HG03469 (cell line): ENCODE results near the gene IGLON5.

Source experiments
- ATAC-seq: cut with Tn5 transposase; IDR thresholded peaks from one replicate; pipeline ENCODE4 v1.9.1; 2021; ENCODE audit warnings: mild to moderate bottlenecking, moderate library complexity, moderate number of reproducible peaks; ENCODE audit not compliant: unreplicated experiment

The IGLON5 gene

DNA sequence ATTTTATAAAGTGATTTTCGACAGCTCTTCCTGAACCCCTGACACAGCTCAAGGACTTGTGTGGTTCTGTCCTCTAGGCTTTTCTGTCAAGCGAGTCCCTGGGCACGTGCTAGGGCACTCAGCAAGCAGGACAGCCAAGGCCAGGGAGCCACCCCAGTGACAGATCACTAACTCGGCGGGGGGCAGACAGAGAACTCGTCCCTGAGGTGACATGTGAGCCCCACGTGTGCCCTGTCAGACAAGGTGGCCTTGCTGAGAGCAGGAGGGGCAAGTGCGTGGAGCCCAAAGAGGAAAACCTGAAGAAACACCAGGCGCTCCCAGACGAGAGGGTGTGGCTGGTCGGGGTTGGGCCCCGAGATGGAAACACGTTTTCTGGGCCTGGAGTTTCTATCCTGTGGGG, 49.8 kb downstream of the IGLON5 start:
- ATAC-seq = no peak

DNA sequence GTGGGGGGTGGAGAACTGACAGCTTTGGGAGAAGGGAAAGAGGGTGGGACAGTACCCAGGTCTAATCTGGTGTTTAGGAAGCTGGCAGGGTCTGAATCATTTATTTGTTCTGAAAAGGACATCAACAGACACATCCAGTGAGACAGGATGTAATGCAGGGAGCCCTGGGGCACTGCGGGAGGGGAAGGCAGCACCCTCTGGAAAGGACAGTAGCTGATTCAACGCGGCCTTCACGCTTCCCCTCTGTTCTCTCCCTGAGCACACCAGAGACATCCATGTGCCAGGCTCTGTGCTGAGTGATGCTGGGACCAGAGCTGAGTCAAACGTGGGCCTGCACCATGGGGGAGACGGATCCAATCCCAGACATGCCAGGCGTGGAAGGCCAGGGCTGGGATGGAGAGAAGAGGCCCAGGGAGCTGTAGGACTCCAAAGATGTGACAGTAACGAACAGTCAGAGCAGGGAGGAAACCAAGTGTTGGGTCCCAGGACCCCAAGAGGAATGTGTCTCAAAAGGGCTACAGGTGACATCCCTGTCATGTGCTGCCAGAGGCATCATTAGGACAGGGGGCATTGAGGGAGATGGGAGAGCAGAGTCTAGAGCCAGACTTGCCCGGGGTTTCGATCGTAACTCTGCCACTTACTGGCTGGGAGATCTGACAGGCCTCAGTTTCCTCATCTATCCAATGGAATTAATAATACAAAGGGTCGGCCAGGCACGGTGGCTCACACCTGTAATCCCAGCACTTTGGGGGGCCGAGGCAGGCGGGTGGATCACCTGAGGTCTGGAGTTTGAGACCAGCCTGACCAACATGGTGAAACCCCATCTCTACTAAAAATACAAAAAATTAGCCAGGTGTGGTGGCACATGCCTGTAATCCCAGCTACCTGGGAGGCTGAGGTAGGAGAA, 53.0 kb downstream of the IGLON5 start:
- ATAC-seq = no peak

DNA sequence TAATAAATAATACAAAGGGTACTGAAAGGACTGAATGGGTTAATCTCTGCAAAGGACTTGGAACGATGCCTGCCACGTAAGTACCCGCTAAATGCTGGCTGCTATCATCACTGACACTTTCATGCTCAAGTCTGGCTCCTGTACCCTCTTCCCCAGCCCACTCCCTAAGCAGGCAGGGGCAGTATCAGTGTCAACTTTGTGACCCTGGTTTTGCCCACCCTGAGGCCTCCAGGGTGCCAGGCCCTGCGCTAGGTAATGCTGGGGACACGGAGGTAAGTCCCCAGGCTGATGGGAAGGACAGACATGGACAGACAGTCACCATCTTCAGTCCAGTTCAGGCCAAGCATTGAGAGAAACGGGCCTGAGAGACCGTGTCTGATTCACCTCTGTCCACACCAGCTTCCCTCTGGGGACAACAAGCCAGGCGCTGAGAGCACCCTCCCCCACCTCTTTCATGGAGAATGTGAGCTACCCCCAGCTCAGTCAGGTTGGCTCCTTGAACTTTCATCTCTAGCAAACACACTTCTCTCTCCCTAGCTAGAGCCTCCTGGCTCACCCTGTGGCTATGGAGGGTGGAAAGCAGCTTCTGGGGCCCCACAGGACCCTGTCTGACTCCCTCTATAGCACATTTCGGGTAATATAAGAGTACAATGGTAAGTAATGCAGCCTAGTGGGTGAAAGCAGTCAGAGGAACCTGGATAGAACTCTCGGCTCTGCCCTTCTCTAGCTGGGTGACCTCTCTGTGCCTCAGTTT, 53.9 kb downstream of the IGLON5 start:
- ATAC-seq = no peak

DNA sequence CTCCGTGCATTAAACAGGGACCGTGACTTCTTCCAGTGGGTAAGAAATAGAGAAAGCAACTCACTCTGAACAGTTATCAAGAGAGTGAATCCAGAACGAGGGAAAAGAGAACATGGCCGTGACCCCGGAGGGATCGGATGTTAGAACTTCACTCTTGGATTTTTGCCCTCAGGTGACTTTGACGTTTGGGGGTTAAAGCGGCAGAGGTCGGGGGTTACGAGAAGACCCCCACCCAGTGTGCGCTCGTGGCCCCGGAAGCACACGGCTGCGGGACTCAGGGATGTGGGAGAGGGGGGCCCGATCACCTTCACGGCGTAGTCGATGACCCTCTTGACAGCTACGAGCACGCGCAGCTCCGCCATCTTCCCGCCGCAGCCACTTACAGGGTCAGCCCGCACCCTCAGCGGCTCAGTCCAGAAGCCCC, 54.5 kb downstream of the IGLON5 start, which contains the start of gene ETFB:
Gene ETFB, minus strand, starts transcription at position 424 of the 424 bp plus-strand sequence. Its CDS starts 62 bp downstream, at position 362.
- no peak for ATAC-seq

DNA sequence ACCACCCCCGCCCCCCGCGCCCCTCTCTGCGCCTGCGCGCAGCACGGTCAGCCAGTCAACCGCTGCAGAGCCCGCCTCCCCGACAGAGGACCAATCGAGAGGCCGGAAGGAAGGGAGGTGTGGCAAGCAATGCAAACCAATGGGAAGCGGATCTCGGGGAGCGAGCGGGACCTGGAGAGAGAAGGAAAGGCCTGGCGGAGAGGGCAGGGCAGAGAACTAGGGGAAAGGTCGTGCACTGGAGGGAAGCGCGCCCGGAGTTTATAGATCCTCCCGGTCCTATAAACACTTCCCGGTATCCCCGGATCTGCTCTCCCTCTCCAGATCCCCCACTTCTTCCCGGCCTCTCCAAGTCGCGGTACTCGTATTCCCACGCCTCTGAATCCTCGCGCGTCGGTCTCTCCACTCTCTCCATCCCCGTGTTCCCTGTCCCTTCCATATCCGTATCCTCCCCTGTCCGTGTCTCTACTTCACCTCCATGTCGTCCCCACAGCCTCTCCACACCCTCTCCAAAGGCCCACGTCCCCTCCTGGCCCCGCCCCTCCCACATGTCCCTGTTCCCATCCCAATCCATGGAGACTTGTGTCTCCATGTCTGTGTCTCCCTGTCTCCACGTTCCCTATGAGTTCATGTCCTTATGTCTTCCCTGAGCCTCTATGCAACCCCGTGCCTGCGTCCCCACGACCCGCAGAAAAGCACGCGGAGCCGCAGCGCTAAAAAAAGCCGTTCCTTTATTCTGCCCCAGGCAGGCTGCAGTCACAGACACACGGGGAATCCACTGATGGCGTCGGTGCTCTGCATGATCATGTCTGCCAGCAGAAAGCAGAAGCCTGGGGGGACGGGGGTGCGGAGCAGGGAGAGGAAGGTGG, 55.2 kb downstream of the IGLON5 start:
- ATAC-seq = peak; percentile 27

DNA sequence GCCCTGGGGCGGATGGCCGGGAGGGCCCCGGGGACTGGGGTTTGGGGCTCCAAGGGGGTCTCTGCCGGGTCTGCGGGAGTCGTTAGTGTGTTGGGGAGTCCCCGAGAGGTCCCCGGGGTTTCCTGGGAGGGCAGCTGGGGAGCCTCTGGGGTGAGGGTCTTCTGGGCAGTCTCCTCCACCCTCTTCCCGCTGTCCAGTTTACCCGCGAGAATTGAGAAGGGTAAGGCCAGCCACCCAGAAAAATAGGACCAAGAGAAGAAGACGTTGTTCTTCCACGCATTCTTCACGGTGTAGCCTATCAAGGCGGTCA, 55.8 kb downstream of the IGLON5 start:
- ATAC-seq = no peak

DNA sequence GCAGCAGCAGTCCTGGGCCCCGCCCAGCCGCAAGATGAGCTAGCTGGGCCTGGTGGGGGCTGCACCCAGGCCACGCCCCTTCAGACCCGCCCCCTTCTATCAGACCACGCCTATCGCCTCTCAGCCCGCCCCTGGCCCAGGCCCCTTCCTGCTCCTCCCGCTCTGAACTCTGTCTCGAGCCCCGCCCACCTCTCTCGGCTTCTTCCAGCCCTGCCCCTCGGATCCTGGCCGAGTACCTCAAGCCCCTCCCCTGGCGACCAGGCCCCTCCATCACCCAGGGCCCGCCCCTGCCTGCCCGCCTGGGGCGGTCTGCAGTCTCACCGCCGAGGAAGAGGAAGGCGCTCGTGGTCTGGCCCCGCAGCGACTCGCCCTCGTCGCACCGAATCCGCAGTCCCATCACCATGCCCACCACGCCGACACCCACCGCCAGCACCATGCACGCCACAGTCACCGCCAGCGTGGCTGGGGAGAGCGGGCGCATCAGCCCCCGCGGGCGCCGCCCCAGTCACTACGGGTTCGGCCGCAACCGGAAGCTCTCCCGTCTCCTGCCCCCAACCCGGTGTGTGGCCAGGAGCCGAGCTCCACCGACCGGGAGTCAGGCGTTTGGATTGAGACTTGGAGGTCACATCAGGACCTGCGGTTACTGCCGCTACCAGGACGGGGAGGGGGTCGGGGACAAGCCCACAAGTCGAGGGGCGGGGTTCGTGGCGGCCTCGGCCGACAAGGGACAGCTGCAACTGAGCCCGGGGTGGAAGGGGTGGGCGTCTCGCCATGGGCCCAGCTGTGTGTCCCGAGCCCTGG, 56.3 kb downstream of the IGLON5 start:
- ATAC-seq = peak; percentile 42

DNA sequence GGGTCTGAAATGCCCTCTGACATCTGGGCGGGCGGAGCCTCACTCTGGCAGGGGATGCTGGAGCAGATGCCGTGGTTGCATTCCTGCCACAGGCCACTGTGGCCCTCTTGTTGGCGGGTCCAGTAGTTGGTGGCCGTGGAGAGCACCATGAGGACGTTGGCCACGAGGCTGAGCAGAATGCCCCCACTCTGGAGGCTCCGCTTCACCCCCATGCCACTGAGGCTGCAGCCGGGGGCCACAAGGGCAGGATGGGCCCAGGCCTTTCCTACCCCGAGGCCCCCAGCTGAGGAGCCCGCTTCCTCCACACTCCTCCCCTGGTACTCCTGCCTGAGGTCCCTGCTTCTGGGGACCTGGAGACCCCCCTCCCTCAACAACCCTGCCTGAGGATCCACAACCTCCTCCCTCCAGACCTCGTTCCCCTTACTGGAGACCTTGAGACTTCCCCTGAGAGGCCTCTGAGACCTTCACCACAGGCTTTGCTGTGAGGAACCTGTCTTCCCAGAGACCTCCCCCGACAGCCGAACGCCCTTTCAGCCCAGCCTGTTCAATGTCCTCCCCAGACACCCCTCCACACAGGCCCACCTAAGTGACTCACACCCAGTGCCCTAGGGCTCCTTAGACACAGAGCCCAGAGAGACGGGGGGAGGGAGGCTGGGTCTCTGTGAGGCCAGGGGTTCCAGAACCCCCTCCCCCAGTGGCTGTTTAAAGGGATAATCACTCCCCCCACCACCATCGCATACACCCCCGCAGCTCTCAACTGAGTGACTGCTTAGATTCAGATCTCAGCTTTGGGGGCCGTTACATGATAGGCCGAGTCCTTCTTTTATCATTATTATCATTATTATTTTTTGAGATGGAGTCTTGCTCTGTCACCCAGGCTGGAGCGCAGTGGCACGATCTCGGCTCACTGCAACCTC, 57.2 kb downstream of the IGLON5 start, which contains the start of gene CLDND2:
Gene CLDND2, minus strand, starts transcription at position 638 of the 917 bp plus-strand sequence. Its CDS starts 426 bp downstream, at position 212.
- no peak for ATAC-seq

DNA sequence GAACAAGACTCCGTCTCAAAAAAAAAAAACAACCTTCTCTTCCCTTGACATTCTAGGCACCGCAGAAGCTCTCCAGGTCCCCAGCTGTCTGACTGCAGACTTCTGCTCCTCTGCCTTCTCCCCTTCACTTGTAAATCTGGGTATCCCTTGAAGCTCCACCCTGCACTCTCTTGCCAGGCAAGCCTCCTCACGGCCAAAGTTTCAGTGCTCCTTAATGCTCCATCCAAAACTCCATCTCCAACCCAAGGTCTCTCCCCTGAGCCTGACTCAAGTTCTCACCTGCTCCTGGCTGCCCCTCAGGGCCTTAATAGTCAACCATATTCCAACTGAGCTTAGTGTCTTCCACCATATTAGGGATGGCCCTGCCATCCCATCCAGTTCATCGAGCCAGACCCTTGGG, 58.8 kb downstream of the IGLON5 start:
- no peak for ATAC-seq

DNA sequence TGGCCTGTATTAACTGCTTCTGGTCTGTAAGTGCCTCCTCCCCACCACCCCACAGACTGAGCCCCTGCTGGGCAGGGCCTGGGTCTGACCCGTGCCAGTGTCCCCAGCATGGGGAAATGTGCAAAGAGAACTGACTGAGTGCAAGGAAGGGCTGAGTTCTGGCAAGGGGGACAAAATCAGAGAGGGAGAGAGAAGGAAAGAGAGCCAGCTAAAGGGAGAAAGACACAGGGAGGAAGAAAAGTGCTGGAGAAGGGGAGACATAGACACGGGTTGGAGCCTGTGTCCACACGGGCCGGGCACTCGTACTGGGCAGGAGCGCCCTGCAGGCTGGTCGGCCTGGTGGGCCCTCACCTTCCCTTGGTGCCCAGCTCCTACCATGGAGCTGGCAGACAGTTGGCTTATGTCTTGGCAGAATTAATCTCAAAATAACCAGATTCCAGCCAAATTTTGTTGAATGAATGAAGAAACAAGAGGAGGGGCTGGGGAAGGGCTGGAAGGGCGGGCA, 59.8 kb downstream of the IGLON5 start:
- no peak for ATAC-seq

DNA sequence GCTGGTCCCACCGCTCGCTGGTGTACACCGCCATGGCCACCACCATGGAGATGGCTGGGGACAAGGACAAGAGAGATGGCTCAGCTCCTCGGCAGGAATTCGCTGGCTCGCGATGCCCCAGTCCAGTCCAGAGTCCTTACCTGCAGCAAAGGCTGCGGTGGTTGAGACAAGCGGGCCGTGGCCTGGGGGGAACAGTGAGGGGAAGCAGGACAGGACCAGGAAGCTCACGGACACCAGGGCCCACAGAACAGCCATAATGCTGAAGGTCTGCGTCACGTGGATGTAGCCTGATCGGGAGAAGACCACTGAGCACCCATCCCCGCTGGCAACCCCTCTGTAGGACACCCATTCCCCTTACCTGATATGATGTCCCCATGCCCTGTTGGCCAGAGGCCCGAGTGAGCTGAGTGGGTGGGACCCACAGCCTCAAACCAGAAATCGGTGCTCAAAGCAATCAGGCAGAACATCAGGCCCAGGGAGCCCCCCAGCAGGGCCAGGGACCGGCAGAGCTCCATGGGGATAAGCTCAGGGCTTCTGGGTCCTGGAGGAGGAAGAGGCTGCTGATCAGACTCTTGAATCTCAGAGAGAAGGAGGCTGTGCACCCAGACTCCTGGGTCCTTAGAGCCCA, 60.7 kb downstream of the IGLON5 start:
- no peak for ATAC-seq

DNA sequence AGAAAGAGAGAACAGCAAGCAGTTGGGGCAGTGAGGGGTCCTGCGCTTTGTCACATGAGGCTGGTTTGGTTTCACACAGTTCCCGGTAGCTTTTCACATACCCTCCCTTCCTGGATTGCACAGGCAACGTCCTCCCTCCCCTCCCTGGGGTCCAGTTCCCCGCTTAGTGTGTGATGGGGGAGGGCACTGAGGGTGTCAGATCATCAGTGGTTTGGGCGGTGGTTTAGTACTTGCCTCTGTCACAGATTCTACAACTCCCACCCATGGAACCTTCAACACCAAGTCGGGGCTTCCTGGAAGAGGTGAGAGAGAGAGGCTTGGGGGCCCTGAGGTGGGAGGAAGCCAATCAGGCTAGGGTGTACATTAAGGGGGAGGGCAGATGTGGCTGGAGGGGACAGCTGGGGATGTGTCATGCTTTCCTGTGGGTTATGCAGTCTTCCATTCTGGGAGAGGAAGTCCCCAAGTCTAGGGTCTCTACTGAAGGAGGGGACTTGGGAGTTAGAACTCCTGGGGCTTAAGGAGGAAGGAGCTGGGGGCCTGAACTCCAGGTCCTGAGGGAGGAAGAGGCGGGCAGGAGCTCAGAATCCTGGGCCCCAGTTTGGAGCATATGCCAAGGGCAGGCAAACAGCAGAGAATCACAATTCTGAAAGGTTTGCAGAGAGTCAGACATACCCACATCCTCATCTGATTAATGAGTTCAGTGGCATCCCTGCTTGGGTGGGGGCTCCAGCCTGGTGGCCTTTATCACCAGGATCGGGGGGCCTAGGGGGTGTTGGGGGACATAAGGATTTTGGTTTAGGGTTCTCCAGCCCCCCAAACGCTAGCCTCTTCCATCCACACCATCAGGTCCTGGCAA, 61.4 kb downstream of the IGLON5 start, which contains the start of gene NKG7:
Gene NKG7, minus strand, starts transcription at position 6 of the 856 bp plus-strand sequence. CDS start 119 bp downstream, outside the sequence.
- no peak for ATAC-seq

DNA sequence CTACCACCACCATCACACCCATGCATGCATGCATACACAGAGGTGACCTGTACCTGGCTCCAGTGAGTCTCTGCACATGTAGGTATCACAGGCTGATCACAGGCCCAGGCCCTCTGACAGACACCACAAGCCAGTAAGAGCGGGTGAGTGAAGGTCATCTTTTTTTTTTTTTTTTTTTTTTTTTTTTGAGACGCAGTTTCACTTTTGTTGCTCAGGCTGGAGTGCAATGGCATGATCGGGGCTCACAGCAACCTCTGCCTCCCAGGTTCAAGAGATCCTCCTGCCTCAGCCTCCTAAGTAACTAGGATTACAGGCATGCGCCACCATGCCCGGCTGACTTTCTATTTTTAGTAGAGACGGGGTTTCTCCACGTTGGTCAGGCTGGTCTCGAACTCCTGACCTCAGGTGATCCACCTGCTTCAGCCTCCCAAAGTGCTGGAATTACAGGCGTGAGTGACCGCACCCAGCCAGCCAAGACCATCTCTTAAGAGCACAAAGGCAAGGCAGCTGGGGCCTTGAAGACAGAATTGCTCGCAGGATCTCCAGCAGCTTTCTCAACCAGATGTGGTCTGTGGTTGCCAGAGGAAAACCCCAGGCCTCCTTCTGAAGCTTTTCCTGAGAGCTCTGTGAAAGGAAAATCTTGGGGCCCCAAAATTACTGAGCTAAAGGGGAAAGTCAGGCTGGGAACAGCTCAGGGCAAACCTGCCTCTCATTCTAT, 64.2 kb downstream of the IGLON5 start:
- no peak for ATAC-seq

DNA sequence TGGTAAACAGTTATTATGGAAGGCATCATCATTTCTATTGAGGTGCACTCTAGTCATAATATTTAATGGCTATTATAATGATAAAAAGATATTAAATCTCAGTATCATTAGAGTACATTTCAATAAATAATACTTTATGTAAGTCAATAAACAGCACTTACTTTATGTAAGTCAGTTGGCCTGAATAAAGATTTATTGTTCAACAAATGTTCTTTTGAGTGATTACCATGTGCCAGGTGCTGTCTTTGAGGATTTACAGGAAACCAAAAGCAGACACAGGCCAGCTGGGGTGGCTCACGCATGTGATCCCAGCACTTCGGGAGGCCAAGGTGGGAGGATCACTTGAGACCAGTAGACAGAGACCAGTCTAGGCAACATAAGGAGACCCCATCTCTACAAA, 66.0 kb downstream of the IGLON5 start:
- ATAC-seq = no peak

DNA sequence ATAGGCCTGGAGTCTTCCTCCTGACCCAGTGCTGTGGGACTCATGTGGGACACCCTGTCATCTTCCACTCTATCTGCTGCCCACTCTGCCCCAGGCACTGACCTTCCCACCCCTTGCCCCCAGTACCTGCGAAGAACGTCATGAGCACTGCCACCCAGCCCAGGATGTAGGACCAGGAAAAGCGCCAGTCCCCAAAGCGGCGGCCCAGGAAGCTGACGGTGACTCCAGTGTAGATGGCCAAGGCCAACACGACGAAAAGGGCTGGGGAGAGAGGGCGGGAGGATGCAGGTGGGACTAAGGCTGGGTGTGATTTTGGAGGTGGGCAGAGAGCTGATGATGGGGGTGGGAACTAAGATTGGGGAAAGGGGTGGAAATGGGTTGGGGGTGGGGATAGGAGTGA, 68.9 kb downstream of the IGLON5 start:
- no peak for ATAC-seq
